Body of pancreas (tissue), 4 donors: ENCODE data around the gene SLC45A1. TPM values are rescaled to one million over a fixed set of nuclear protein-coding genes. Genes with fewer than 3 reads are reported as not detected.

Experiments used
- ATAC-seq: fragments of 150-250 bp; one replicate; pipeline ENCODE4 v1.9.1; 2016
- DNase-seq, 4 donors: peaks; one replicate each; pipeline ENCODE4 v3.0.0-alpha.2; 2019
- H3K27ac ChIP-seq, 4 donors: fragments of 200-600 bp; sonication (generic); 1 replicate in 3 of 4; 2 replicates in 1 of 4; pipeline versions ENCODE4 v1.5.1 to v1.6.1; 2016 to 2019; ENCODE audit warnings: mild to moderate bottlenecking in 1 of 4, mixed read lengths in 1 of 4, moderate library complexity in 1 of 4
- H3K27me3 ChIP-seq, 2 donors: fragments of 200-600 bp; sonication (generic); one replicate each; pipeline ENCODE4 v1.6.0; 2016; ENCODE audit warnings: mild to moderate bottlenecking in 1 of 2
- H3K36me3 ChIP-seq, 2 donors: fragments of 200-600 bp; sonication (generic); replicated peaks in 1 of 2; 2 replicates each; pipeline ENCODE4 v1.5.1; 2016; ENCODE audit warnings: low read depth in 2 of 2; ENCODE audit not compliant: insufficient read depth in 1 of 2
- H3K4me1 ChIP-seq: fragments of 200-600 bp; sonication (generic); one replicate; pipeline ENCODE4 v1.6.0; 2016
- H3K4me3 ChIP-seq, 2 donors: fragments of 200-600 bp; sonication (generic); 1 replicate in 1 of 2; 2 replicates in 1 of 2; pipeline ENCODE4 v1.5.1; 2016 to 2019
- H3K9me3 ChIP-seq, 3 donors: fragments of 200-600 bp; sonication (generic); 1 replicate in 2 of 3; 2 replicates in 1 of 3; pipeline ENCODE4 v1.5.1; 2016
- POLR2A ChIP-seq, 3 donors: fragments of 450-650 bp; IDR thresholded peaks; one replicate each; pipeline ENCODE4 v1.6.1; 2016; ENCODE audit warnings: antibody characterized with exemption in 3 of 3, mild to moderate bottlenecking in 2 of 3
- WGBS, 2 donors: methylation state at CpG; one replicate each; pipeline ENCODE4 v1.1.5; 2017; 5-methylcytosine and 5-hydroxymethylcytosine counted together
- intact Hi-C: fragments of 100-400 bp; cut with DNase I; formaldehyde crosslinking; loops from one replicate; pipeline ENCODE4 v1.15.1; 2023
- total RNA-seq, 2 donors: library from RNA; depleted of rRNA; stranded (reverse); fragments of >200 nt; gene quantifications; one replicate each; pipeline ENCODE4 v1.1.0, GENCODE V29; 2016
- TF ChIP-seq, protein P1 (sequence below), 7 experiments: fragments of 450-650 bp in 4 of 7; fragments of 200-600 bp in 3 of 7; sonication (generic) in 3 of 7; IDR thresholded peaks; one replicate each; pipeline ENCODE4 v1.5.1; 2016 to 2019; ENCODE audit warnings: antibody characterized with exemption in 7 of 7

The SLC45A1 gene
- total RNA-seq, 2 donors from 2014 or later: 1.6 TPM; not detected in 1

DNA sequence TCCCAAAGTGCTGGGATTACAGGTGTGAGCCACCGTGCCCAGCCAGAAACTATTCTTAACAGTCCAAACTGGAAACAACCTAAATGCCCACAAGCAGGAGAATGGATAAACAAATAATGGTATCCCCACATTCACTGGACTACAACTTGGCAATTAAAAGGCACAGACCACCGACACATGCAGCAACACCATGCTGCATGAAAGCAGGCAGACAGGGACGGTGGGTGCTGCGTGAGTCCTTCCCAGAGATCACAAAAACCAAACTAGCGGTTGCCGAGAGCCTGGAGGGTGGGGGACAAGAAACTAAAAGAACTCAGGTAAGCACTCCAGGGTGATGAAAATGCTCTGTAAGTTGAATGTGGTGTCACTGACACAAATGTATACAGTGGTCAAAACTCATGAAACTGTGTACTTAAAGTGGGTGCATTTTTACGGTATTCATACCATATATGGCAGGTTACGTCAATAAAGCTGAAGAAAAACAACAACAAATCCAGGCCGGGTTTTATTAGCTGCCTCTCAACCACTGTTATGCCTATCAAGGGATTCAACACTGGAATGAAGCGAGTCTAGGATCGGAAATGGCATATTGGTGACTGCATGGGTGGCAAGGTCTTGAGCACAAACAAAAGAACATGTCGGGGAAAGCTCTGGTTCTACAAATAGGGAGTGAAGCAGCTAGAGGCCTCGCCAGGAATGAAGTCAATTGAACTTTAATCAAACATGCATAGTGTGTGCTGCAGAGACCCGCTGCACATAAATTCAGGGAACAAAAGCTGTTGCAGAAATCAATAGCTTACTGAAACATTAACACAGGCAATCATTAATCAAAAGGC lies 52.4 kb downstream of the SLC45A1 start:
- TF ChIP-seq POLR2A (IDR thresholded peaks at IDR 0.05): no peak
- TF ChIP-seq, protein P1, sequence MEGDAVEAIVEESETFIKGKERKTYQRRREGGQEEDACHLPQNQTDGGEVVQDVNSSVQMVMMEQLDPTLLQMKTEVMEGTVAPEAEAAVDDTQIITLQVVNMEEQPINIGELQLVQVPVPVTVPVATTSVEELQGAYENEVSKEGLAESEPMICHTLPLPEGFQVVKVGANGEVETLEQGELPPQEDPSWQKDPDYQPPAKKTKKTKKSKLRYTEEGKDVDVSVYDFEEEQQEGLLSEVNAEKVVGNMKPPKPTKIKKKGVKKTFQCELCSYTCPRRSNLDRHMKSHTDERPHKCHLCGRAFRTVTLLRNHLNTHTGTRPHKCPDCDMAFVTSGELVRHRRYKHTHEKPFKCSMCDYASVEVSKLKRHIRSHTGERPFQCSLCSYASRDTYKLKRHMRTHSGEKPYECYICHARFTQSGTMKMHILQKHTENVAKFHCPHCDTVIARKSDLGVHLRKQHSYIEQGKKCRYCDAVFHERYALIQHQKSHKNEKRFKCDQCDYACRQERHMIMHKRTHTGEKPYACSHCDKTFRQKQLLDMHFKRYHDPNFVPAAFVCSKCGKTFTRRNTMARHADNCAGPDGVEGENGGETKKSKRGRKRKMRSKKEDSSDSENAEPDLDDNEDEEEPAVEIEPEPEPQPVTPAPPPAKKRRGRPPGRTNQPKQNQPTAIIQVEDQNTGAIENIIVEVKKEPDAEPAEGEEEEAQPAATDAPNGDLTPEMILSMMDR (IDR thresholded peaks at IDR 0.05): no peak
- 44 to 54% methylated on average over 14 of the region's 14 CpGs for WGBS, 2 donors
- Histone ChIP-seq H3K4me1 (peaks cover 74% of the 10 kb centered on the region), H3K36me3 (no peaks in the 10 kb centered on the region), H3K27me3 (no peaks in the 10 kb centered on the region), H3K4me3 (no peak overlapping the region), H3K27ac (peak overlapping the region; percentile 30 to 86 (median 64)), H3K9me3 (no peaks in the 10 kb centered on the region)
- peak in 2 of 4 donors; percentile 31 to 40 for DNase-seq
- intact Hi-C loops: no loop called here
- ATAC-seq: peak; percentile 45

DNA sequence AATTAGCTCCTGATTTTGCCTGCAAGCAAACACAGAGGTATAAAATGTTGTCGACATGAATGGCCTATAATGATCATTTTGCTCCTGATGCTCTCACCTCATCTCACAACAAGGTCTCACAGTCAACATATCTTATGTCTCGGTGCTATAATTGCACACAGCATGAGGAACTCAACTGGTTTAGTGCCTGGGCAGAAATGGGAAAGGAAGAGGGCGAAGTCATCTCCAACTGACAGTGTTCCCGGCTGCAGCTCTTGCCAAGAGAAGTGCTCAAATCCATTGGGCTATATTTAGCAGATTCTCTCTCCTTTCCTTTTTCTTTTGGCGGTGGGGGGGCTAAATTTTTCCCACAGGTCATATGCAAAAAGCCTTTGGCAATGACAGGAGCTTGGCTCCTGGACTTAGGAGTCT lies 53.0 kb downstream of the SLC45A1 start:
- H3K27me3 ChIP-seq: no peaks in the 10 kb centered on the region
- H3K27ac ChIP-seq: peak overlapping the region; percentile 30 to 86 (median 66)
- H3K9me3 ChIP-seq: no peaks in the 10 kb centered on the region
- H3K4me3 ChIP-seq: no peak overlapping the region
- DNase-seq (peak in 1 of 4 donors; percentile 16), ATAC-seq (peak; percentile 8)
- H3K4me1 ChIP-seq: peaks cover 74% of the 10 kb centered on the region
- intact Hi-C loops: no loop called here
- 19 to 24% methylated on average over 5 of the region's 5 CpGs for WGBS, 2 donors
- TF ChIP-seq, protein P1 (IDR thresholded peaks at IDR 0.05): no peak
- no peak for TF ChIP-seq POLR2A (IDR thresholded peaks at IDR 0.05)
- H3K36me3 ChIP-seq: no peaks in the 10 kb centered on the region

DNA sequence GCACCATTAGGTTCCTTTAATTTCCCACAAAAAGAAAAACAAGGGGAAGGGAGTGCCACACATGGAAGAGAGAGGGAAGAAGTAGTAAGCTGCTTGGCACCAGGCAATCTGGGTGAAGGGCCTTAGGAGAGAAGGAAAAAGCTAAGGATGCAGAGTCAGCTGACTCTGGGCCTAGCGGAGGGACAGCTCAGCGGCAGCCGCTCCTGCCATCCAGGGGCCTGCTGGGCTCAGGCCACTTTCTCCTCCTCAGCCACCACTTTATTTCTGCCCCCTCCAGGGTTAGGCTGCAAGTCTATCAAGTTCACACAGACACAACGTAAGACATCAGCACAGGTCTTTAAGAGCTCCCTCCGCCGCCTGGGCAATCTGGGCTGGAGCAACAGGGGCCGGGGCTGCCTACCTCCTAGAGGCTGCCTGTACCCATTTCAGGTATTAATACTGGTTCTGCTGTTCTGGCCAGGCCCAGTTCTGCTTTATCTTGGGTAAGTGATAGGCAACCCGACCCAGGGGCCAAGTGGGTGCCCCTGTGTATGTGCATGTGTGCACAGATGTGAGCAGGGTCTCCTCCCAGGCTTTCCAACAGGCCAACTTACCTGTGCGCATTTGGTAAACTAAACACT lies 53.6 kb downstream of the SLC45A1 start:
- WGBS, 2 donors: 64 to 76% methylated on average over 6 to 9 of the region's 9 CpGs
- Histone ChIP-seq H3K27ac (peak overlapping the region; percentile 36 to 86 (median 66)), H3K36me3 (no peaks in the 10 kb centered on the region), H3K4me1 (peaks cover 76% of the 10 kb centered on the region), H3K4me3 (no peak overlapping the region), H3K9me3 (no peaks in the 10 kb centered on the region), H3K27me3 (no peaks in the 10 kb centered on the region)
- intact Hi-C loops: no loop called here
- ATAC-seq: no peak
- TF ChIP-seq, protein P1 (IDR thresholded peaks at IDR 0.05): no peak
- no peak for TF ChIP-seq POLR2A (IDR thresholded peaks at IDR 0.05)
- peak in 1 of 4 donors; percentile 11 for DNase-seq

DNA sequence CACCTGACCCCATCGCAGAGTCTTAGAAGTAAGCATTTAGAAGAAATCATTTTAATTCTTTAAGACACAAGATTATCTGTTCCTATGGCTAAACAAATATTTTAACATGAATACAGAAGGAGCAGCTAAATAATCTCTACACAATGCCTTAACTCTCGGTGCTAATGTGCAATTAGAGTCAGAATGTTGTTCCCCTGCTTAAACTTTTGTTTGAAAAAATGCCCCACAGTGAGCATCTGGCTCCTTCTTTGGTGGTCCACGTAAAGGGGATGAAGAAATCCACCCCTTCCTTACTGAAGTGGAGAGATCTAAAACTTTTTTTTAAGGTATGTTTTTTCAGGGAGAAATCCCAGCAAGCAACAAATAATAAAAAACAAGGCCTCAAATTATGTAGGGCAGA lies 55.2 kb downstream of the SLC45A1 start:
- Histone ChIP-seq H3K27me3 (no peaks in the 10 kb centered on the region), H3K27ac (peak overlapping the region; percentile 17 to 86 (median 66)), H3K9me3 (no peaks in the 10 kb centered on the region), H3K36me3 (no peaks in the 10 kb centered on the region), H3K4me3 (no peak overlapping the region), H3K4me1 (peaks cover 66% of the 10 kb centered on the region)
- DNase-seq (no peak), ATAC-seq (no peak)
- intact Hi-C loops: no loop called here
- WGBS, 2 donors: 50 to 64% methylated on average over 3 of the region's 3 CpGs
- TF ChIP-seq, protein P1 (IDR thresholded peaks at IDR 0.05): no peak
- TF ChIP-seq POLR2A (IDR thresholded peaks at IDR 0.05): no peak
